ENCODE data around the gene SHKBP1.

Gene SHKBP1

GRCh38 chr19:40632311-40633036 lies 55.8 kb downstream of the SHKBP1 start:
- no peak for DNase-seq (ENCODE audit: low read depth in 1 of 2, low spot score in 1 of 2)

GRCh38 chr19:40633207-40633606 lies 56.5 kb downstream of the SHKBP1 start:
- no peak for DNase-seq (ENCODE audit: low read depth in 1 of 2, low spot score in 1 of 2)

GRCh38 chr19:40638327-40638726 lies 61.7 kb downstream of the SHKBP1 start:
- DNase-seq (ENCODE audit: low read depth in 1 of 2, low spot score in 1 of 2): no peak

GRCh38 chr19:40639638-40639982 lies 62.9 kb downstream of the SHKBP1 start:
- DNase-seq (ENCODE audit: low read depth in 1 of 2, low spot score in 1 of 2): no peak

- DNase-seq (ENCODE audit: low read depth in 1 of 2, low spot score in 1 of 2): no peak
Observed at GRCh38 chr19:40640744-40641143, 64.1 kb downstream of the SHKBP1 start.
